Epithelial cell of esophagus (primary cell): Measurements from ENCODE around the gene NCK2.
A peak's percentile ranks its signal among the peaks of the same experiment; 100 is the strongest.

Experiments
- DNase-seq: peaks from one replicate; pipeline ENCODE4 v3.0.0; 2010; ENCODE audit warnings: low read depth
- H3K4me3 ChIP-seq: 2 replicates; pipeline ENCODE4 v1.5.1; 2011; ENCODE audit warnings: mild to moderate bottlenecking, low read length, control low read depth
- TF ChIP-seq, protein P1 (sequence below): IDR thresholded peaks from 2 replicates; pipeline ENCODE4 v1.5.1; 2011; ENCODE audit warnings: low read depth, mild to moderate bottlenecking, low read length, control low read depth, inconsistent platforms; ENCODE audit not compliant: insufficient read depth; ENCODE audit errors: missing control alignments

The NCK2 gene

DNA sequence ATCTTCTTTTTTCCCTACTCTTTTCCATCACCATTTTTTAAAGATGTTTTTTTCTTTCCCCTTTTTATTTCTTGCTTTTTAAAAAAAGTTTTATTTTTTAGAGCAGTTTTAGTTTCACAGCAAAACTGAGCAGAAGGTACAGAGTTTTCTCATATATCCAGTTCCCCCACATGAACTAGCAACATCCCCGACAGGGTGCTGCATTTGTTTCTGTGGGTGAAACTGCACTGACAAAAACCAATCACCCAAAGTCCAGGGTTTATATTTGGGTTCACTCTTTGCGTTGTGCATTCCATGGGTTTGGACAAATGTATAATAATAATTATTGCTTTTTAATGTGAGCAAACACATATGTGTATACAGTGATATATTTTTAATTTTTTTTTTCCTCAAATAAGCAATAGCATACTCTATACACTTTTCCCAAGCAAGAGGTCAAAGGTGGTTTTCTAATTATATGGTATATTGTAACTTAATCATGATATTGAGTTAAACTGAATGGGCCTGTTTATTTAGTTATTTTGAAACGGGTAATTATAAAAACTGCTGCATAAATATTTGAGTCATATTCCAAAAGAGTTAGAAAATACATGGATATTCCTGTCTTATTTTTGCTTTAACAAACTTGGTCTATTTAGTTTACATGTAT is 50.3 kb downstream of the NCK2 start:
- TF ChIP-seq, protein P1, sequence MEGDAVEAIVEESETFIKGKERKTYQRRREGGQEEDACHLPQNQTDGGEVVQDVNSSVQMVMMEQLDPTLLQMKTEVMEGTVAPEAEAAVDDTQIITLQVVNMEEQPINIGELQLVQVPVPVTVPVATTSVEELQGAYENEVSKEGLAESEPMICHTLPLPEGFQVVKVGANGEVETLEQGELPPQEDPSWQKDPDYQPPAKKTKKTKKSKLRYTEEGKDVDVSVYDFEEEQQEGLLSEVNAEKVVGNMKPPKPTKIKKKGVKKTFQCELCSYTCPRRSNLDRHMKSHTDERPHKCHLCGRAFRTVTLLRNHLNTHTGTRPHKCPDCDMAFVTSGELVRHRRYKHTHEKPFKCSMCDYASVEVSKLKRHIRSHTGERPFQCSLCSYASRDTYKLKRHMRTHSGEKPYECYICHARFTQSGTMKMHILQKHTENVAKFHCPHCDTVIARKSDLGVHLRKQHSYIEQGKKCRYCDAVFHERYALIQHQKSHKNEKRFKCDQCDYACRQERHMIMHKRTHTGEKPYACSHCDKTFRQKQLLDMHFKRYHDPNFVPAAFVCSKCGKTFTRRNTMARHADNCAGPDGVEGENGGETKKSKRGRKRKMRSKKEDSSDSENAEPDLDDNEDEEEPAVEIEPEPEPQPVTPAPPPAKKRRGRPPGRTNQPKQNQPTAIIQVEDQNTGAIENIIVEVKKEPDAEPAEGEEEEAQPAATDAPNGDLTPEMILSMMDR: no peak
- no peak overlapping the region for H3K4me3 ChIP-seq
- DNase-seq: no peak

- H3K4me3 ChIP-seq: no peak overlapping the region
- TF ChIP-seq, protein P1: no peak
- no peak for DNase-seq
Measured at GRCh38 chr2:105795575-105795934, 50.8 kb downstream of the NCK2 start.

- TF ChIP-seq, protein P1: no peak
- H3K4me3 ChIP-seq: no peak overlapping the region
- no peak for DNase-seq
Measured at GRCh38 chr2:105796131-105796638, 51.5 kb downstream of the NCK2 start.

- DNase-seq: peak; percentile 70
- H3K4me3 ChIP-seq: no peak overlapping the region
- TF ChIP-seq, protein P1: no peak
Measured at GRCh38 chr2:105796791-105797190, 52.1 kb downstream of the NCK2 start.

GRCh38 chr2:105797298-105797819 is 52.6 kb downstream of the NCK2 start:
- TF ChIP-seq, protein P1: no peak
- H3K4me3 ChIP-seq: no peak overlapping the region
- DNase-seq: peak; percentile 75

- no peak for DNase-seq
- TF ChIP-seq, protein P1: no peak
- H3K4me3 ChIP-seq: no peak overlapping the region
Measured at GRCh38 chr2:105798595-105798994, 53.9 kb downstream of the NCK2 start.

- peak; percentile 51 for DNase-seq
- TF ChIP-seq, protein P1: no peak
Measured at GRCh38 chr2:105800036-105800713, 55.5 kb downstream of the NCK2 start.

More at GRCh38 chr2:105800036-105800713, 55.5 kb downstream of the NCK2 start:
- H3K4me3 ChIP-seq: no peak overlapping the region
